ENCODE results near the gene TPD52L1. TPM values are rescaled to one million over a fixed set of nuclear protein-coding genes. Genes with fewer than 3 reads are reported as not detected.

The TPD52L1 gene
- 29.0 and 32.4 TPM in 2 replicates for total RNA-seq

GRCh38 chr6:125153391-125154117 is at the start of gene TPD52L1:
Gene TPD52L1, plus strand, starts transcription at chr6:125153773. Its CDS starts 179 bp downstream, at chr6:125153952.

GRCh38 chr6:125301435-125302391 is 148.1 kb downstream of the TPD52L1 start, which contains the start of gene HDDC2:
Gene HDDC2, minus strand, starts transcription at chr6:125301967. Its CDS starts 35 bp downstream, at chr6:125301932.

Other genes starting within 250 kb of the TPD52L1 start
- 28.0 and 46.2 TPM in 2 replicates for gene RNF217, start 191.3 kb upstream of the TPD52L1 start, total RNA-seq
- 50.7 and 63.5 TPM in 2 replicates for gene HDDC2, start 148.2 kb downstream of the TPD52L1 start, total RNA-seq

All from smooth muscle cell of the pulmonary artery (primary cell).